Activated CD4-positive, alpha-beta T cell treated with anti-CD3 and anti-CD28 coated beads, Interleukin-2, amount 50 U/mL, for 1 hour (primary cell): ENCODE results near the gene KDM3A.

ENCODE experiments used
- DNase-seq: peaks from one replicate; pipeline ENCODE4 v3.0.0-alpha.2; 2020

The KDM3A gene

GRCh38 chr2:86523491-86523890 lies 82.3 kb downstream of the KDM3A start:
- DNase-seq: no peak

DNA sequence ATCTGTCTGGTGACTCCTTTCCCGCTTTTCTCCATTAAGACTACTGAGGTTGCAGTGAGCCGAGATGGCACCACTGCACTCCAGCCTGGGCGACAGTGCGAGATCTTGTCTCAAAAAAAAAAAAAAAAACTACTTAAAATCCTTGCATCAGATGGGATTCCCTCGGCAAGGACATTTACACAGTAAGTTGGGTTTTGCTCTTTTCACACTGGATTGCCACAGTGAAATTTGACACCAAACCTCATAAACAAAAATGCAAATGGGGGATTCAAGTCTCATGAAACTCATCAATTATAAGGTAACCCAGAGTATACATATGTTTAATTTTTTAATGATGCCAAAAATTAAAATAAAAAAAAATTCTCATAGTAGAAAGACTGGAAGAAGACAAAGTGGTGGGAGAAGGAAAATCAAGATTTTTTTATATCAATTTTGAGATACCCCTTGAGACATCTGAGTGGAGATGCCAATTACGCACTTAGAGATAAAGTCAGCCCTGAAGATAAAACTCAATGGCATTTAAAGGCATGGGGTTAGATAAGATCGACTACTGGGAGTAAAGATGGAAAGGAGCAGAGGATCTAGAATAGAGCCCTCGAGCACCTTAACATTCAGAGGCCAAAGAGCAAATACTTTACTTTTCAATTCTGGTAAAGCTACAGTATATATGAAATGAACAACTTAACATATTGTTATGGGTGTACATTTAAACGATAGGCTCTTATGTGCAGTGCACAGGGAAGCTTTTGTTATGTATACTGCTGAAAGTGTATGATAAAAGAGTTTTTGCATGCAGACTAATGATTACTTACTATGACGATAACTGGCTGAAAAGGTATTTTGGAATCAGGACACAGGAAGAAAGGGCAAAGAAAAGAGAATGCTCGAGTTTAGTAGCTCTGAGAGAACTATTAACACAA lies 84.5 kb downstream of the KDM3A start:
- DNase-seq: no peak

- no peak for DNase-seq
Observed at GRCh38 chr2:86533589-86533988, 92.4 kb downstream of the KDM3A start.

GRCh38 chr2:86541334-86541733 lies 100.2 kb downstream of the KDM3A start:
- DNase-seq: no peak
